ENCODE data around the gene HOXD4. TPM values are rescaled to one million over a fixed set of nuclear protein-coding genes. Genes with fewer than 3 reads are reported as not detected.

The HOXD4 gene
- total RNA-seq, 1 experiment from 2014 or later, result 1.7 TPM

- DNase-seq (ENCODE audit: low spot score), result no peak
- in situ Hi-C loops (cut with HindIII; ENCODE audit: low sequenced_read_pairs), result no loop called here
Measured at GRCh38 chr2:176177580-176178037, 26.3 kb downstream of the HOXD4 start.

DNA sequence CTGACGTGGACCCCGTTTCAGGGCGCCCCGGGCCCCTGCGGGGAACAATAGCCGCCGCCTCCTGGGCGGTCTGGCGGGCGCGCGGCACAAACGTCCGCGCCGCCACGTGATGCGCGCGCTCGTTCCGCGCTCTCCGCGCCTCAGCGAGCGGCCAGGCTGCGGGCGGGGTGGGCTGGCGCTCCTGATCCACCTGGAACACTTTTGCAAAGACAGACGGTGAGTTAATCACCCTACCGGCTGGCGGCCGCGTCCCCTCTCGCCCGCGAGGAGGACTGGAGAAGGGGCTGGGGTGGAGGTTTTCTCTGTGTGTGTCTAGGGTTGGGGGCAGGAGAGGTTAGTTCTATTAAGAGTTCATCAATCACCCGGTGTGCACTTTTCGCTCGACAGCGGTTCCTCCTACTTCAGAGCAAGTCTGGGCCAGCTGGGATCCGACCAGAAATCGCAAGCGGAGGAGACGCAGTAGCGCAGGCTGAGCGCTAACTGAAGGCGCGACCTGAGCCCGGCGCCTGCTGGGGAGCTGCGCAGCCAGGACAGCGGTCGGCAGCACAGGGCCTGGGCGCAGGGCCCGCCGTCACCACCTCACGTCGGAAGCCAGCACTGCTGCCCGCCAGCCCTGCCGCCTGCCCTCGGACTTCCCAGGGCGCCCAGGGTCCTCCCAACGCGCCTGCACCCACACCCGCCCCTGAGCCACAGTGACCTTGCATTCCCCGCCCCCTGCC lies 26.8 kb downstream of the HOXD4 start:
- in situ Hi-C loops (cut with HindIII; ENCODE audit: low sequenced_read_pairs), result no loop called here
- no peak for DNase-seq (ENCODE audit: low spot score)

GRCh38 chr2:176178757-176179295 lies 27.5 kb downstream of the HOXD4 start:
- no peak for DNase-seq (ENCODE audit: low spot score)
- in situ Hi-C loops (cut with HindIII; ENCODE audit: low sequenced_read_pairs), result no loop called here

GRCh38 chr2:176181551-176181950 lies 30.2 kb downstream of the HOXD4 start:
- in situ Hi-C loops (cut with HindIII; ENCODE audit: low sequenced_read_pairs), result no loop called here
- no peak for DNase-seq (ENCODE audit: low spot score)

DNA sequence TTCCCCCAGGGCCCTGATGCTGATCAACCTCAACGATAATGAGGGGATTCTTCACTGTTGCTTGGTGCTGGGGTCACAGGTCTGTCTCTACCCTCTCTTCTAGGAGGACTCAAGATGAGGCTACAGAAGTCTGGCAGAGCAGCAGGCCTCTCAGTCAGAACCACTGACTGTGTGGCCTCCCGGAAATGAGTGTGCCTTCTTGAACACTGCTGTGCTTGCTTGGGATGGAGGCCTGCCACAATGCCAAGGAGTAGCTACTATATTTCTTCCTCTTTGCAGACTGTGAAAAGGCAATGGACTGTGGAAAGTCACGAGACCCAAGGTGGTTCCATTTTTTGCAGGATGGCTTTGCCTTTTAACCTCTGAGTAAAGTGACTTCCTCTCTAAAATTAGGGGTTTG lies 31.3 kb downstream of the HOXD4 start:
- no peak for DNase-seq (ENCODE audit: low spot score)
- in situ Hi-C loops (cut with HindIII; ENCODE audit: low sequenced_read_pairs), result no loop called here

DNA sequence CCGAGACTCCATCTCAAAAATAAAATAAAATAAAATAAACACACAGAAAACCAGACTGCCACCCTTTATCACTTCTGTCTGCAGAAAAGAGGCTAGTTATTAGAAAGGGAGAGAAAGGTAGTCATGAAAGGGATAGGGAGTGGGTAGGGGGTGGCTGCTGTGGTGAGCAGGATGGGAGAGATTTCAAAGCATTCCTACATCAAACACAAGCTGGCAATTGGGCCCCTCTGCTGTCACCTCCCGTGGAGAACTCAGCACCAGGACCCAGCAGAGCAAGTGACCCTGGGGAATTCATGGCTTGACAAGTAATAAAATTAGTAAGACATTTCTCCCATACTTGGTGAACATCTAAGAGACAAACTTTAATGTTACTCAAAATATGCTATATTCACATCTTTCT lies 33.4 kb downstream of the HOXD4 start:
- in situ Hi-C loops (cut with HindIII; ENCODE audit: low sequenced_read_pairs), result no loop called here

DNA sequence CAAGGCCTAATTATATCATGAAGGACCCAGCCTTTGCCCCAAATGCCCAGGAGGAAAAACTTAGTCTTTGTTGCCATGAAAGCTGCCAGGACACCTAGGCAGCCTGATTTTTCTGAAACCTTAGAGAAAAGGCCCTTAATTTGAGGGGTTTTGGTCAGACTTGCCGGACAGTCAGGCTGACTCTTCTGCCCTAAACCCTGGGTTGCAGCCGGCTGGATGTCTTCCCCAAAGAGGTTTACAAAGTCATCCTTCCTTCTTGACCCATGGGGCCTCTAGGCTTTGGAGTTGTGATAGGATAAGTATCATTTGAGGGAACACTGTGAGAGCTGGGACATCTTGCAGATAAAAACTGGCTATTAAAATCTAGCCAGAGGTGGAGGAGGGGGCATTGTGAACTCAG lies 34.7 kb downstream of the HOXD4 start:
- no peak for DNase-seq (ENCODE audit: low spot score)
- in situ Hi-C loops (cut with HindIII; ENCODE audit: low sequenced_read_pairs), result no loop called here

More for the DNA sequence above, 33.4 kb downstream of the HOXD4 start:
- no peak for DNase-seq (ENCODE audit: low spot score)

DNA sequence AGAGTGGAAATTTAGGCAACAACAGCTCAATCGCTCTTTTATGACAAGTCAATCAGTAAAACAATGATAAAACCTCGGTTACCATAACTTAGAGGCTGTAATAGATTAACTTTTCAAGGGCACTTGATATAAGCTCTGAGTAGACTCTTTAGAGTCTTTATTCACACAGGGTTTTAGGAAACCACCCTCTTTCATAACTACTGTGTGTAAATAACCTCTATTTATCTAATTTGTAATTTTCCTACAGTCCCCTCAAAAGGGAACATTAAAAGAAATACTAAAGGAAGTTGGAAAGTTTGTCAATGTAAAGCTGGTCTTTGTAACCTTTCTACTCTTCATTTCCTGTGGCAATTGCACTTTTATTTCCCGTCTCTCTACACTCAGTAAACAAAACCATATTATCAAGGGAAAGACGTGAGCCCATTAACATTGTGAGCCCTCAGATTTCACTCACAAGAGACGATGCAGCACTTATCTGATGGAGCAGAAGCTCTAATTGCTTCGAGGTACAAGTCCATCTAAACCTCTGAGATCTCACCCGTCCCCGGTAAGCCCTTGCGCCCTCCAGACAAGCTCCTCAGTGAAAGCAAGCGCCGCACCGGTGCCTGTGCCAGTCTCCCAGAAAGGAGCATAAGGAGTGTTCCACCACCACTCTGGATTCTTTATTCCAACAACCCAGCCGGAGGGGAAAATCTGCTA lies 36.0 kb downstream of the HOXD4 start:
- in situ Hi-C loops (cut with HindIII; ENCODE audit: low sequenced_read_pairs), result no loop called here
- no peak for DNase-seq (ENCODE audit: low spot score)

GRCh38 chr2:176187899-176188773 lies 36.8 kb downstream of the HOXD4 start, which contains the start of gene HOXD1:
Gene HOXD1 (plus strand): TSS chr2:176188668. CDS start chr2:176188802, 134 bp downstream.
- in situ Hi-C loops (cut with HindIII; ENCODE audit: low sequenced_read_pairs), result no loop called here
- DNase-seq (ENCODE audit: low spot score), result no peak

- no peak for DNase-seq (ENCODE audit: low spot score)
- in situ Hi-C loops (cut with HindIII; ENCODE audit: low sequenced_read_pairs), result no loop called here
Measured at GRCh38 chr2:176188774-176189680, 37.7 kb downstream of the HOXD4 start.

DNA sequence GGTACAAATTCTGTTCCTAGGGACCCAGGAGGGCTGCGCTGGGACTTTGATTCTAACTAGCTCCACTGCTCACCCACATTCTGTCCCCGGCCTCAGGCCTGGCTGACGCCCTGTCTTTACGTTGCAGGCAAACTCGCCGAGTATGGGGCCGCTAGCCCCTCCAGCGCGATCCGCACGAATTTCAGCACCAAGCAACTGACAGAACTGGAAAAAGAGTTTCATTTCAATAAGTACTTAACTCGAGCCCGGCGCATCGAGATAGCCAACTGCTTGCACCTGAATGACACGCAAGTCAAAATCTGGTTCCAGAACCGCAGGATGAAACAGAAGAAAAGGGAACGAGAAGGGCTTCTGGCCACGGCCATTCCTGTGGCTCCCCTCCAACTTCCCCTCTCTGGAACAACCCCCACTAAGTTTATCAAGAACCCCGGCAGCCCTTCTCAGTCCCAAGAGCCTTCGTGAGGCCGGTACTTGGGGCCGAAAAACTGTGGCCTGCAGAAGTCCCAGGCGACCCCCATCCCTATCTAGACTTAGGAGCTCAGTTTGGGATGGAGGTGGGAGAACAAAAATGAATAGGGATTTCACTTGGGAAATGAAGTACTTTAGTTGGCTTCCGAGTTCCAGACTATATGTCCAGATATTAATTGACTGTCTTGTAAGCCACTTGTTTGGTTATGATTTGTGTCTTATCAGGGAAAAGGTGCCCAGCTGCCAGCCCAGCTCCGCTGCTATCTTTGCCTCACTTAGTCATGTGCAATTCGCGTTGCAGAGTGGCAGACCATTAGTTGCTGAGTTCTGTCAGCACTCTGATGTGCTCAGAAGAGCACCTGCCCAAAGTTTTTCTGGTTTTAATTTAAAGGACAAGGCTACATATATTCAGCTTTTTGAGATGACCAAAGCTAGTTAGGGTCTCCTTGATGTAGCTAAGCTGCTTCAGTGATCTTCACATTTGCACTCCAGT lies 38.6 kb downstream of the HOXD4 start:
- no peak for DNase-seq (ENCODE audit: low spot score)
- in situ Hi-C loops (cut with HindIII; ENCODE audit: low sequenced_read_pairs), result no loop called here

GRCh38 chr2:176192351-176192750 lies 41.0 kb downstream of the HOXD4 start:
- DNase-seq (ENCODE audit: low spot score), result no peak
- in situ Hi-C loops (cut with HindIII; ENCODE audit: low sequenced_read_pairs), result no loop called here

- in situ Hi-C loops (cut with HindIII; ENCODE audit: low sequenced_read_pairs), result no loop called here
- DNase-seq (ENCODE audit: low spot score), result no peak
Measured at GRCh38 chr2:176193048-176193447, 41.7 kb downstream of the HOXD4 start.

DNA sequence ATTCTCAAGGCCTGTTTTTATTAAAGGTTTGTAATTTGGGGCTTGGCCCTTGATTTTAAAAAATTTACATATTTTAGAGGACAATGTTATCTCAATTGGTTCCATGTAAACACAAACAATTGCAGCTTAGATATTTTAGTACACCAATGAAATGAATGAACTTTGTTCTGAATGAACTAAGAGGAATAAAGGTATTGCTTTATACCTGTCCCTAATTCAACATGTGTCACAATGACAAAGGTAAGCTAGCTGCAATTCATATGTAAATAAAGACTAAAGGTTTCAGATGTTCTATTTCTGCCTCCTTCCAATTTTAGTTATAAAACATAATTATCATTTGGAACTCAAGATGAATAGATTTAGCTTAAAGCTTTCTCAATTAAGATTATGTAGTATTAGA lies 48.6 kb downstream of the HOXD4 start:
- in situ Hi-C loops (cut with HindIII; ENCODE audit: low sequenced_read_pairs), result no loop called here
- DNase-seq (ENCODE audit: low spot score), result no peak

DNA sequence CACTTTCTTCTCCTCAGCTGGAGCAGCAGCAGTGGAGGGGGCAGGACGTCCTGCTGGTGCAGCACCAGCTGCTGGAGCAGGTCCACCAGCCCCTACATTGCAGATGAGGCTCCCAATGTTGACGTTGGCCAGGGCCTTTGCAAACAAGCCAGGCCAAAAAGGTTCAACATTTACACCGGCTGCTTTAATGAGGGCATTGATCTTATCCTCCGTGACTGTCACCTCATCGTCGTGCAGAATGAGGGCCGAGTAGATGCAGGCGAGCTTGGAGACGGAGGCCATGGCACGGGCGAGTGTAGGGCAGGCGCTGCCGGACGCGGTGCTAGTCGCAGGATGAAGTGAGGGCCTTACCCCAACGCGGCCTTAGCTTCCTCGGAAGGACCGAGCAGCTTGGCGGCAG lies 49.6 kb downstream of the HOXD4 start:
- no peak for DNase-seq (ENCODE audit: low spot score)
- in situ Hi-C loops (cut with HindIII; ENCODE audit: low sequenced_read_pairs), result no loop called here

GRCh38 chr2:176202491-176202890 lies 51.1 kb downstream of the HOXD4 start:
- in situ Hi-C loops (cut with HindIII; ENCODE audit: low sequenced_read_pairs), result no loop called here
- no peak for DNase-seq (ENCODE audit: low spot score)
